Diencephalon (tissue), 1 donor: Measurements from ENCODE around the gene TUBD1. TPM values are rescaled to one million over a fixed set of nuclear protein-coding genes. Genes with fewer than 3 reads are reported as not detected.

Source experiments
- small RNA-seq: library from RNA; depleted of rRNA; stranded (forward); fragments of <200 nt; gene quantifications from one replicate; pipeline ENCODE3, GENCODE V24; 2014
- total RNA-seq: library from RNA; depleted of rRNA; stranded (reverse); fragments of >200 nt; gene quantifications from one replicate; pipeline ENCODE4 v1.2.3, GENCODE V29; 2014

The TUBD1 gene, protein sequence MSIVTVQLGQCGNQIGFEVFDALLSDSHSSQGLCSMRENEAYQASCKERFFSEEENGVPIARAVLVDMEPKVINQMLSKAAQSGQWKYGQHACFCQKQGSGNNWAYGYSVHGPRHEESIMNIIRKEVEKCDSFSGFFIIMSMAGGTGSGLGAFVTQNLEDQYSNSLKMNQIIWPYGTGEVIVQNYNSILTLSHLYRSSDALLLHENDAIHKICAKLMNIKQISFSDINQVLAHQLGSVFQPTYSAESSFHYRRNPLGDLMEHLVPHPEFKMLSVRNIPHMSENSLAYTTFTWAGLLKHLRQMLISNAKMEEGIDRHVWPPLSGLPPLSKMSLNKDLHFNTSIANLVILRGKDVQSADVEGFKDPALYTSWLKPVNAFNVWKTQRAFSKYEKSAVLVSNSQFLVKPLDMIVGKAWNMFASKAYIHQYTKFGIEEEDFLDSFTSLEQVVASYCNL
- 8.5 TPM for total RNA-seq

DNA sequence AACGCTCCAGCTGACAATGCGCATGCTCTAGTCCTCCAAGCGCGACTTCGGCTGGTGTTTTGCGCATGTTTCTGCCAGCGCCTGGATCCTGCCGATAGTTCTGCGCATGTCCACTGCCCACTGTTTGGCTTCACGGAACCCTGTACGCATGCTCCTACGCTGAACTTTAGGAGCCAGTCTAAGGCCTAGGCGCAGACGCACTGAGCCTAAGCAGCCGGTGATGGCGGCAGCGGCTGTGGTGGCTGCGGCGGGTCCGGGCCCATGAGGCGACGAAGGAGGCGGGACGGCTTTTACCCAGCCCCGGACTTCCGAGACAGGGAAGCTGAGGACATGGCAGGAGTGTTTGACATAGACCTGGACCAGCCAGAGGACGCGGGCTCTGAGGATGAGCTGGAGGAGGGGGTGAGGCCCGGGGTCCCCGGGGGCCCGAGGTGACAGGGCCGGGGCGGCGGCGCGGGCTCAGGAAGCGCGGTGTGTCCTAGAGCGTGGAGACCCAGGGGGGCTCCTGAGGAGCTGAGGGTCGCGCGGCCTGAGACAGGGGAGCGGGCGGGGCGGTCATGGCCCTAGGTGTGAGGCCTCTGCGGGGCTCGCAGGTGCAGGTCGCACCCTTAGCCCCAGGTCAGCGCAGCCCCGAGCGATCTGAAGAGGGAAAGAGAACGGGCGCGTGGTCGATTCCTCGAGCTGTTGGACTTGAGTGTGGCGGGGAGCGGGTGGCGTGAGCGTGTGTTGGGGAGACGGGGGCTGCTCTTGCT is at the start of gene TUBD1, which contains the start of gene RPS6KB1:
Gene TUBD1 (minus strand): TSS at position 20 of the 752 bp plus-strand sequence. CDS start 1,941 bp downstream, outside the sequence.
Gene RPS6KB1 (plus strand): TSS at position 198 of the 752 bp plus-strand sequence. CDS start 64 bp downstream, at position 262.

Small RNA genes lying within 50 kb of the gene (small RNA-seq; reads per million reads assigned to genes)
- gene RNU6-450P (not detected), gene RPS29P21 (not detected)

Other genes with a start within 250 kb of the TUBD1 start
- gene PTRH2, start 185.5 kb downstream of the TUBD1 start, total RNA-seq: 19.1 TPM
- gene VMP1, start 185.3 kb downstream of the TUBD1 start, total RNA-seq: 212 TPM
- 37.6 TPM for gene RPS6KB1, start 178 bp upstream of the TUBD1 start, total RNA-seq
- 16.8 TPM for gene RNFT1, start 71.8 kb upstream of the TUBD1 start, total RNA-seq
- 16.1 TPM for gene HEATR6, start 186.0 kb upstream of the TUBD1 start, total RNA-seq